ENCODE measurements around the gene UBE2E1. TPM values are rescaled to one million over a fixed set of nuclear protein-coding genes. Genes with fewer than 3 reads are reported as not detected.

The UBE2E1 gene
- total and polyA plus RNA-seq, 7 experiments from 2014 or later: 5.2 to 80.0 (median 65.8) TPM

DNA sequence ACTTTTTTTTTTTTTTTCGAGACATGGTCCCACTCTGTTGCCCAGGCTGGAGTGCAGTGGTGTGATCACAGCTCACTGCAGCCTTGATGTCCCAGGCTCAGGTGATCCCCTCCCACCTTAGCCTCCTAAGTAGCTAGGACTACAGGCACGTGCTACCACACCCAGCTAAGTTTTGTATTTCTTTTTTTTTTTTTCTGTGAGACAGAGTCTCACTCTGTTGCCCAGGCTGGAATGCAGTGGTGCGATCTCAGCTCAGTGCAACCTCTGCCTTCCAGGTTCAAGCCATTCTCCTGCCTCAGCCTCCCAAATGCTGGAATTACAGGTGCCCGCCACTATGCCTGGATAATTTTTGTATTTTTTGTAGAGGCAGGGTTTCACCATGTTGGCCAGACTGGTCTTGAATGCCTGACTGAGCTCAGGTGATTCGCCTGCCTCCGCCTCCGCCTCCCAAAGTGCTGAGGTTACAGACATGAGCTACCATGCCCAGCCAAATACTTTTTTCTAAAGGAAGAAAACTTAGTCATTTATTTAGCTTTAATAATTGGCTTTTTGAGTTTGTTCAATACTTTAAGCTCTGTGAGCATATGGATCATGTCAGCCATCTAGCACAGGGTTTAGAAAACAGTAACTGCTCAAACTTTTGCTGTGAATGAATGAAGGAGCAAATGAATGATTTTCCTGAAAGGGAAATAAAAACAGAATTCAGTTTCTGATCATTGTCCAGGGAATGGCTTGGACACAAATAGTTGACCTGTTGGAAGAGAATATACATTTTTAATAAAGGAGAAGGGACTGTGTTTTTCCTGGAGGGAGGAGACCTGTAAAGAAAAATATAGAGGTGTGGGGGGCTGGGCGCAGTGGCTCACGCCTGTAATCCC, 26.0 kb downstream of the UBE2E1 start:
- Mint-ChIP-seq H3K27me3 (no peaks in the 10 kb centered on the region), H3K36me3 (peaks cover 0 to 5% (median 0%) of the 10 kb centered on the region in 5 donors), H3K4me1 (peaks cover 20 to 81% (median 70%) of the 10 kb centered on the region in 7 donors), H3K9me3 (no peaks in the 10 kb centered on the region), H3K27ac (peak overlapping the region in 1 of 9 donors; percentile 30), H3K4me3 (no peak overlapping the region)
- H3K27ac ChIP-seq (ENCODE audit: low read depth, low read length): no peak overlapping the region
- no peak overlapping the region for H3K4me3 ChIP-seq (ENCODE audit: low read length)
- no peaks in the 10 kb centered on the region for H3K9me3 ChIP-seq (ENCODE audit: control insufficient read depth in 2 of 3, low read length in 3 of 3)
- H3K27me3 ChIP-seq (ENCODE audit: control insufficient read depth in 2 of 2, insufficient read depth in 2 of 2, low read length in 2 of 2): no peaks in the 10 kb centered on the region
- CTCF ChIA-PET: interaction anchor here (0.6 kb wide), 1 partner anchor 1822 kb away, joined by 3 read pairs; no protein-coding TSS in a partner anchor
- DNase-seq: no peak
- intact Hi-C loops (cut with micrococcal nuclease): no loop called here
- peaks cover 4 to 12% of the 10 kb centered on the region in 2 donors for H3K4me1 ChIP-seq (ENCODE audit: control insufficient read depth in 2 of 2, insufficient read depth in 2 of 2, low read length in 2 of 2)
- POLR2A ChIA-PET: no interaction called here
- no peaks in the 10 kb centered on the region for H3K36me3 ChIP-seq (ENCODE audit: control insufficient read depth in 2 of 3, insufficient read depth in 3 of 3, low read length in 3 of 3)
- ATAC-seq: no peak

DNA sequence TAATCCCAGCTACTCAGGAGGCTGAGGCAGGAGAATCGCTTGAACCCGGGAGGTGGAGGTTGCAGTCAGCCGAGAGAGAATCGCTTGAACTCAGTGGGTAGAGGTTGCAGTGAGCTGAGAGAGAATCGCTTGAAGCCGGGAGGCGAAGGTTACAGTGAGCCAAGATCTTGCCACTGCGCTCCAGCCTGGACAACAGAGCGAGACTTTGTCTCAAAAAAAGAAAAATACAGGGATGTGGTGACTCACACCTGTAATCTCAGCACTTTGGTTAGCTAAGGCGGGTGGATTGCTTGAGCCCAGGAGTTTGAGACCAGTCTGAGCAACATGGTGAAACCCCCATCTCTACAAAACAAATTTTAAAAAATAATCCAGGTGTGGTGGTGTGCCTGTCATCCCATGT, 26.8 kb downstream of the UBE2E1 start:
- ATAC-seq: no peak
- POLR2A ChIA-PET: no interaction called here
- peaks cover 20 to 81% (median 77%) of the 10 kb centered on the region in 7 donors for H3K4me1 Mint-ChIP-seq
- CTCF ChIA-PET: no interaction called here
- H3K4me3 ChIP-seq (ENCODE audit: low read length): no peak overlapping the region
- H3K27me3 Mint-ChIP-seq: no peaks in the 10 kb centered on the region
- no peaks in the 10 kb centered on the region for H3K36me3 ChIP-seq (ENCODE audit: control insufficient read depth in 2 of 3, insufficient read depth in 3 of 3, low read length in 3 of 3)
- H3K27me3 ChIP-seq (ENCODE audit: control insufficient read depth in 2 of 2, insufficient read depth in 2 of 2, low read length in 2 of 2): no peaks in the 10 kb centered on the region
- H3K4me1 ChIP-seq (ENCODE audit: control insufficient read depth in 2 of 2, insufficient read depth in 2 of 2, low read length in 2 of 2): peaks cover 4 to 12% of the 10 kb centered on the region in 2 donors
- intact Hi-C loops (cut with micrococcal nuclease): no loop called here
- no peak for DNase-seq
- no peaks in the 10 kb centered on the region for H3K9me3 ChIP-seq (ENCODE audit: control insufficient read depth in 2 of 3, low read length in 3 of 3)
- H3K27ac Mint-ChIP-seq: peak overlapping the region in 1 of 9 donors; percentile 31
- H3K27ac ChIP-seq (ENCODE audit: low read depth, low read length): no peak overlapping the region
- no peaks in the 10 kb centered on the region for H3K9me3 Mint-ChIP-seq
- H3K36me3 Mint-ChIP-seq: peaks cover 0 to 5% (median 0%) of the 10 kb centered on the region in 5 donors
- H3K4me3 Mint-ChIP-seq: no peak overlapping the region

DNA sequence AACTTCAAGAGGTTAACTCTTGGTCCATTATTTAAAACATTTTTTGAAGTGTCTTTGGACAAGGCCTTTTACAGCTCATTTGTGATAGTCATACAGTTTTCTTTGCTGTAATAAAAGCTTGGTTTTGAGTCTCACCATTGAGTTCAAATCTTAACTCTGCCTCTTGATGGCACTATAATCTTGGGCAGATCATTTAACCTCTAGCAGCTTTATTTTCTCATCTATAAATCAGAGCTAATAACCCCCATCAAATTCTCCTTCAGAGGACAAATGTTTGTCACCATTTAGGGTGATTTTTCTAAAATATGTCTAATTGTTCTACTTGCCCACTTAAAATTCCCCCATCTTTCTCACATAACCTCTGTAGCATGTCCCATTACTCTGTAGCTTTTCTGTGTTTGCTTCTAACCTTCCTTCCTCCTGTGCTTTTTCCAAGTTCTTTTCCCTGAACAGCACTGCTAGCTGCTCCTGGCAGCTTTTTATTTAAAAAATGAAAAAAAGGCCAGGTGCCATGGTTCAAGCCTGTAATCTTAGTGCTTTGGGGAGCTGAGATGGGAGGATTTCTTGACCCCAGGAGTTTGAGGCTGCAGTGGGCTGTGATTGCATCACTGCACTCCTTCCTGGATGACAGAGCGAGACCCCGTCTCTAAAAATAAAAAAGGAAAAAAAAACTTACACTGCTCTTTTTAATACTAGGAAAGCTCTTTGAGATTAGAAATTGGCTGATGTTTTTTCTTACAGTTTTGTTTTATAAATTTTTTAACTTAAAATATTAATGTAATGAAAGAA, 28.5 kb downstream of the UBE2E1 start:
- intact Hi-C loops (cut with micrococcal nuclease): no loop called here
- Mint-ChIP-seq H3K9me3 (no peaks in the 10 kb centered on the region), H3K27ac (peak overlapping the region in 1 of 9 donors; percentile 44), H3K4me3 (peak overlapping the region in 1 of 10 donors; percentile 39), H3K27me3 (no peaks in the 10 kb centered on the region), H3K4me1 (peaks cover 18 to 71% (median 65%) of the 10 kb centered on the region in 7 donors), H3K36me3 (peaks cover 0 to 5% (median 0%) of the 10 kb centered on the region in 5 donors)
- Histone ChIP-seq H3K27ac (ENCODE audit: low read depth, low read length) (no peak overlapping the region), H3K4me1 (ENCODE audit: control insufficient read depth in 2 of 2, insufficient read depth in 2 of 2, low read length in 2 of 2) (peaks cover 4 to 8% of the 10 kb centered on the region in 2 donors), H3K9me3 (ENCODE audit: control insufficient read depth in 2 of 3, low read length in 3 of 3) (no peaks in the 10 kb centered on the region), H3K36me3 (ENCODE audit: control insufficient read depth in 2 of 3, insufficient read depth in 3 of 3, low read length in 3 of 3) (no peaks in the 10 kb centered on the region), H3K4me3 (ENCODE audit: low read length) (no peak overlapping the region), H3K27me3 (ENCODE audit: control insufficient read depth in 2 of 2, insufficient read depth in 2 of 2, low read length in 2 of 2) (no peaks in the 10 kb centered on the region)
- ChIA-PET POLR2A (no interaction called here), CTCF (interaction anchor here (0.6 to 2.1 kb wide), 2 partner anchors 83 to 1068 kb away, joined by 3 to 6 read pairs; partner anchors contain the start of genes NKIRAS1 and RPL15)
- DNase-seq: no peak
- ATAC-seq: no peak

DNA sequence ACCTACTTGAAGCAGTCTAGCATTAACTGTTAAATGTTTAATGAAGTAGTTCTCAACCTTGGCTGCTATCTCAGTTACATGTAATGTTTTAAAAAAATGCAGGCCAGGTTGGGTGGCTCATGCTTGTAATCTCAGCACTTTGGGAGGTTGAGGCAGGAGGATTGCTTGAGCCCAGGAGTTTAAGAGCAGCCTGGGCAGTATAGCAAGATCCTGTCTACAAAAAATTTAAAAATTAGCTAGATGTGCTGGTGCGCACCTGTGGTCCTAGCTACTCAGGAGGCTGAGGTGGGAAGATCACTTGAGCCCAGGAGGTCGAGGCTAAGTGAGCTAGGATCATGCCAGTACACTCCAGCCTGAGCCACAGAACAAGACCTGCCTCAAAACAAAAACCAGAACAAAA, 29.3 kb downstream of the UBE2E1 start:
- H3K36me3 ChIP-seq (ENCODE audit: control insufficient read depth in 2 of 3, insufficient read depth in 3 of 3, low read length in 3 of 3): no peaks in the 10 kb centered on the region
- no peaks in the 10 kb centered on the region for H3K9me3 Mint-ChIP-seq
- intact Hi-C loops (cut with micrococcal nuclease): no loop called here
- H3K27me3 Mint-ChIP-seq: no peaks in the 10 kb centered on the region
- ChIA-PET POLR2A (no interaction called here), CTCF (interaction anchor here (2.1 kb wide), 1 partner anchor 82 kb away, joined by 6 read pairs; the partner anchor contains the start of genes NKIRAS1 and RPL15)
- H3K4me1 Mint-ChIP-seq: peaks cover 13 to 71% (median 67%) of the 10 kb centered on the region in 7 donors
- peaks cover 0 to 3% (median 0%) of the 10 kb centered on the region in 5 donors for H3K36me3 Mint-ChIP-seq
- peaks cover 4 to 5% of the 10 kb centered on the region in 2 donors for H3K4me1 ChIP-seq (ENCODE audit: control insufficient read depth in 2 of 2, insufficient read depth in 2 of 2, low read length in 2 of 2)
- H3K27ac ChIP-seq (ENCODE audit: low read depth, low read length): no peak overlapping the region
- no peak overlapping the region for H3K4me3 ChIP-seq (ENCODE audit: low read length)
- H3K9me3 ChIP-seq (ENCODE audit: control insufficient read depth in 2 of 3, low read length in 3 of 3): no peaks in the 10 kb centered on the region
- H3K27me3 ChIP-seq (ENCODE audit: control insufficient read depth in 2 of 2, insufficient read depth in 2 of 2, low read length in 2 of 2): no peaks in the 10 kb centered on the region
- ATAC-seq (no peak), DNase-seq (no peak)
- H3K27ac Mint-ChIP-seq: peak overlapping the region in 4 of 9 donors; percentile 44 to 67 (median 56)
- peak overlapping the region in 1 of 10 donors; percentile 14 for H3K4me3 Mint-ChIP-seq

DNA sequence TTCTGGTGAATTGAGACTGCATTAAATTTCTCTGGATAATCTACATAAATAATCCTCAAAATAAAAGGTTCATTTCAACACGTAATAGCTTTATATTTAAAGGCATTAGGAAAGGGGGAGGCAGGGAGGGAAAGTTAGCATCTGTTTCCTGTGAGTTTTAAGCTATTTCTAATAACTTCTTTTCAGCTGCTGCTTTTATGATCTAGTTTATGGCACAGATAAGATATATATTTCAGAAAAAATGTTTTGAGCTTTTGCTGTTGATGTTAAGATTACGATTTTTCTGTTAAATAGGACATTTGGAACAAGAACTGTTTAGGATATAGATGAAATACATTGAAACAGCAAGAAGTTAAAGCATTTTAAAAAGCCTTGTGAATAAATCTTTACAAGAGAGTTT, 30.0 kb downstream of the UBE2E1 start:
- POLR2A ChIA-PET: interaction anchor here (1.6 kb wide), 1 partner anchor 26 kb away, joined by 6 read pairs; no protein-coding TSS in a partner anchor
- H3K36me3 ChIP-seq (ENCODE audit: control insufficient read depth in 2 of 3, insufficient read depth in 3 of 3, low read length in 3 of 3): no peaks in the 10 kb centered on the region
- peak overlapping the region in 1 of 9 donors; percentile 67 for H3K27ac Mint-ChIP-seq
- no peaks in the 10 kb centered on the region for H3K27me3 Mint-ChIP-seq
- peaks cover 5 to 71% (median 67%) of the 10 kb centered on the region in 7 donors for H3K4me1 Mint-ChIP-seq
- H3K4me3 Mint-ChIP-seq: peak overlapping the region in 2 of 10 donors; percentile 3 to 14
- H3K27ac ChIP-seq (ENCODE audit: low read depth, low read length): no peak overlapping the region
- H3K4me3 ChIP-seq (ENCODE audit: low read length): no peak overlapping the region
- H3K36me3 Mint-ChIP-seq: no peaks in the 10 kb centered on the region
- intact Hi-C loops (cut with micrococcal nuclease): no loop called here
- no peak for DNase-seq
- no peak for ATAC-seq
- CTCF ChIA-PET: interaction anchor here (0.9 kb wide), 1 partner anchor 23 kb away, joined by 4 read pairs; no protein-coding TSS in a partner anchor
- no peaks in the 10 kb centered on the region for H3K9me3 ChIP-seq (ENCODE audit: control insufficient read depth in 2 of 3, low read length in 3 of 3)
- H3K4me1 ChIP-seq (ENCODE audit: control insufficient read depth in 2 of 2, insufficient read depth in 2 of 2, low read length in 2 of 2): peaks cover 3 to 4% of the 10 kb centered on the region in 2 donors
- no peaks in the 10 kb centered on the region for H3K9me3 Mint-ChIP-seq
- H3K27me3 ChIP-seq (ENCODE audit: control insufficient read depth in 2 of 2, insufficient read depth in 2 of 2, low read length in 2 of 2): no peaks in the 10 kb centered on the region

DNA sequence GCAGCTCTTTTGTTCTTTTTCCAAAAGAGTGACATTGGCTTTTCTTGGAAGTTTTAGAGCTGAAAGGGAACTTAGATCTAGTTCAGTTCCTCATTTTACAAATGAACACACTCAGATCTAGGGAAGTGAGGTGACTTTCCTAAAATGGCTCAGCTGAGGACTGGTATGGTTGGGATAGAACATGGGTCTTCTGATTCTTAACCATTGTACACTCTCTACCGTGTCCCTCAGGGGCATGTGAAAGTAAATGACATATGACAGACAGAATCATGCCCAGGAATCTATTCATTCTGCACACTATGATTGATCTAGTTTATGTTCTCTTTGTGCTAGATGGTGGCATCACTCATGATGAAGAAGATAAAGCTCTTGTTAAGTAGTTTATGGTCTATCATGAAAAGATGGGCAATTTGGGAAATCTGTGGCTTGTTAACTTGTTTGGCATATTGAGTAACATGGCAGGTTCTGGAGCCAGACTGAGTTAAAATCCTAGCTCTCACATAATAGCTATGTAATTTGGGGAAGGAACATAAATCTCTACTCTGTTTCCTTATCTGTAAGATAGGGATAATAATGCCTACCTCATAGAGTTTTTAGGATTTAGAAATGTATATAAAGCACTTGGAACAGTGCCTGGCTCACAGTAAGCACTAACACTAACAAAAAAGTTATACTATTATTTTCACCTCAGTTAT, 30.9 kb downstream of the UBE2E1 start:
- no peaks in the 10 kb centered on the region for H3K9me3 Mint-ChIP-seq
- POLR2A ChIA-PET: interaction anchor here (0.9 to 1.6 kb wide), 2 partner anchors 19 to 27 kb away, joined by 4 to 6 read pairs; no protein-coding TSS in a partner anchor
- H3K27me3 Mint-ChIP-seq: no peaks in the 10 kb centered on the region
- Histone ChIP-seq H3K36me3 (ENCODE audit: control insufficient read depth in 2 of 3, insufficient read depth in 3 of 3, low read length in 3 of 3) (no peaks in the 10 kb centered on the region), H3K27ac (ENCODE audit: low read depth, low read length) (no peak overlapping the region), H3K4me1 (ENCODE audit: control insufficient read depth in 2 of 2, insufficient read depth in 2 of 2, low read length in 2 of 2) (peaks cover 3 to 4% of the 10 kb centered on the region in 2 donors), H3K4me3 (ENCODE audit: low read length) (no peak overlapping the region), H3K9me3 (ENCODE audit: control insufficient read depth in 2 of 3, low read length in 3 of 3) (no peaks in the 10 kb centered on the region), H3K27me3 (ENCODE audit: control insufficient read depth in 2 of 2, insufficient read depth in 2 of 2, low read length in 2 of 2) (no peaks in the 10 kb centered on the region)
- intact Hi-C loops (cut with micrococcal nuclease): no loop called here
- no peak overlapping the region for H3K4me3 Mint-ChIP-seq
- H3K27ac Mint-ChIP-seq: peak overlapping the region in 1 of 9 donors; percentile 67
- CTCF ChIA-PET: interaction anchor here (0.7 to 1.0 kb wide), 2 partner anchors 45 to 479 kb away, joined by 3 read pairs; no protein-coding TSS in a partner anchor
- DNase-seq (no peak), ATAC-seq (peak; percentile 57)
- H3K4me1 Mint-ChIP-seq: peaks cover 2 to 72% (median 68%) of the 10 kb centered on the region in 7 donors
- peaks cover 0 to 2% (median 0%) of the 10 kb centered on the region in 5 donors for H3K36me3 Mint-ChIP-seq

Measured in naive thymus-derived CD4-positive, alpha-beta T cell (primary cell).